B cell (primary cell): ENCODE measurements around the gene TNKS1BP1. TPM values are rescaled to one million over a fixed set of nuclear protein-coding genes. Genes with fewer than 3 reads are reported as not detected.

Experiments used
- ATAC-seq: fragments of 200-7000 bp; cut with Tn5 transposase; one replicate; pipeline ENCODE4 v1.10.0; 2021; ENCODE audit warnings: low read depth, mild to moderate bottlenecking, moderate number of reproducible peaks, moderate library complexity
- CTCF ChIA-PET: fragments of 350-600 bp; sonication (Branson Sonifier 250); formaldehyde crosslinking; loops from one replicate; lab custom pipeline; 2021; ENCODE audit warnings: antibody characterized with exemption, inconsistent platforms; lab: Charles Lee
- POLR2A ChIA-PET: fragments of 350-600 bp; sonication (Branson Sonifier 250); formaldehyde crosslinking; loops from one replicate; lab custom pipeline; 2021; ENCODE audit warnings: antibody characterized with exemption; lab: Charles Lee
- DNase-seq: peaks from one replicate; pipeline ENCODE4 v3.0.0; 2013
- H2AFZ ChIP-seq: 2 replicates; pipeline ENCODE4 v1.6.1; 2012; ENCODE audit warnings: mild to moderate bottlenecking, low read depth, low read length; ENCODE audit not compliant: insufficient read depth, poor library complexity, severe bottlenecking
- H3K27ac ChIP-seq, 2 donors: 1 replicate in 1 of 2; 2 replicates in 1 of 2; pipeline ENCODE4 v1.5.1; 2012 to 2013; ENCODE audit warnings: low read length in 2 of 2, mild to moderate bottlenecking in 2 of 2, moderate library complexity in 1 of 2
- H3K27me3 ChIP-seq, 4 experiments: fragments of 200-600 bp in 1 of 4; sonication (generic) in 1 of 4; replicated peaks in 1 of 4; 1 replicate in 2 of 4; 2 replicates in 2 of 4; pipeline versions ENCODE4 v1.6.1 to v1.7.0; 2013 to 2016; ENCODE audit warnings: low read length in 3 of 4, mild to moderate bottlenecking in 2 of 4, mixed read lengths in 1 of 4, moderate library complexity in 1 of 4; ENCODE audit not compliant: insufficient read depth in 4 of 4, control insufficient read depth in 3 of 4; ENCODE audit errors: control extremely low read depth in 1 of 4
- H3K36me3 ChIP-seq, 2 experiments: replicated peaks in 1 of 2; 1 replicate in 1 of 2; 2 replicates in 1 of 2; pipeline versions ENCODE4 v1.6.1 to v1.7.1; 2013; ENCODE audit warnings: low read length in 1 of 2; ENCODE audit not compliant: insufficient read depth in 2 of 2, control insufficient read depth in 1 of 2; ENCODE audit errors: control extremely low read depth in 1 of 2, extremely low read depth in 1 of 2
- H3K4me1 ChIP-seq, 2 donors: fragments of 200-600 bp in 1 of 2; sonication (generic) in 1 of 2; 1 replicate in 1 of 2; 2 replicates in 1 of 2; pipeline versions ENCODE4 v1.5.1 to v1.6.1; 2013 to 2017; ENCODE audit warnings: low read length in 2 of 2; ENCODE audit not compliant: control insufficient read depth in 2 of 2, insufficient read depth in 2 of 2
- H3K4me2 ChIP-seq: replicated peaks from 2 replicates; pipeline ENCODE3; 2012; ENCODE audit warnings: mild to moderate bottlenecking, low read depth, low read length; ENCODE audit not compliant: poor library complexity, severe bottlenecking
- H3K4me3 ChIP-seq, 5 experiments: fragments of 200-600 bp in 1 of 5; sonication (generic) in 1 of 5; 1 replicate in 3 of 5; 2 replicates in 2 of 5; pipeline versions ENCODE4 v1.5.1 to v1.7.0; 2011 to 2016; ENCODE audit warnings: low read length in 4 of 5, mild to moderate bottlenecking in 4 of 5, low read depth in 2 of 5, control low read depth in 1 of 5, moderate library complexity in 1 of 5; ENCODE audit not compliant: insufficient read depth in 1 of 5; ENCODE audit errors: control extremely low read depth in 1 of 5, extremely low read depth in 1 of 5
- H3K79me2 ChIP-seq: fragments of 200-600 bp; sonication (generic); one replicate; pipeline ENCODE4 v1.6.0; 2016; ENCODE audit warnings: low read length; ENCODE audit not compliant: control insufficient read depth, insufficient read depth
- H3K9ac ChIP-seq: fragments of 200-600 bp; sonication (generic); 2 replicates; pipeline ENCODE4 v1.6.1; 2017; ENCODE audit warnings: mild to moderate bottlenecking, low read length, moderate library complexity
- H3K9me3 ChIP-seq, 3 donors: one replicate each; pipeline versions ENCODE4 v1.6.1 to v1.7.1; 2013; ENCODE audit warnings: low read length in 2 of 3; ENCODE audit not compliant: control insufficient read depth in 2 of 3, insufficient read depth in 1 of 3; ENCODE audit errors: control extremely low read depth in 1 of 3
- H4K20me1 ChIP-seq: 2 replicates; pipeline ENCODE4 v1.6.0; 2012; ENCODE audit warnings: mild to moderate bottlenecking, low read length; ENCODE audit not compliant: insufficient read depth, control insufficient read depth, poor library complexity, severe bottlenecking
- H3K27ac Mint-ChIP-seq: one replicate; pipeline ENCODE4 v1.8.0; 2021; ENCODE audit warnings: mixed read lengths
- H3K27me3 Mint-ChIP-seq: one replicate; pipeline ENCODE4 v1.8.0; 2021; ENCODE audit warnings: mixed read lengths
- H3K4me1 Mint-ChIP-seq: one replicate; pipeline ENCODE4 v1.8.0; 2021; ENCODE audit warnings: mixed read lengths
- H3K4me3 Mint-ChIP-seq: one replicate; pipeline ENCODE4 v1.8.0; 2021; ENCODE audit warnings: mixed read lengths
- H3K9me3 Mint-ChIP-seq: one replicate; pipeline ENCODE4 v1.8.0; 2022; ENCODE audit warnings: mixed read lengths; ENCODE audit not compliant: insufficient read depth
- CTCF ChIP-seq: fragments of 200-600 bp; IDR thresholded peaks from one replicate; pipeline ENCODE4 v1.8.0; 2022; ENCODE audit warnings: antibody characterized with exemption, mild to moderate bottlenecking
- EZH2 ChIP-seq: IDR thresholded peaks from 2 replicates; pipeline ENCODE4 v1.6.1; 2012; ENCODE audit warnings: borderline replicate concordance, low read depth, mild to moderate bottlenecking, moderate library complexity, low read length; ENCODE audit not compliant: insufficient read depth, poor library complexity, severe bottlenecking
- WGBS: methylation state at CpG from one replicate; pipeline ENCODE4 v1.1.5; 2013; ENCODE audit warnings: missing lambda C conversion rate; ENCODE audit not compliant: insufficient coverage; 5-methylcytosine and 5-hydroxymethylcytosine counted together
- intact Hi-C: fragments of 100-400 bp; cut with micrococcal nuclease; formaldehyde crosslinking; loops from one replicate; pipeline ENCODE4 v1.10.0; 2022
- polyA plus RNA-seq: library from polyadenylated mRNA; depleted of rRNA; stranded (reverse); fragments of >200 nt; gene quantifications from 2 replicates; pipeline ENCODE4 v1.2.3, GENCODE V29; 2012
- total RNA-seq, 2 donors: library from RNA; stranded (reverse); fragments of 120-200 nt in 1 of 2; gene quantifications; 1 replicate in 1 of 2; 2 replicates in 1 of 2; pipeline versions ENCODE4 v1.2.3 to v1.2.4, GENCODE V29; 2013 to 2022

TNKS1BP1 gene
- total and polyA plus RNA-seq, 2 donors (not counting 1 experiment from before 2014, with no cell fraction given) = 2.2 to 12.2 TPM

- Histone ChIP-seq H3K79me2 (no peaks in the 10 kb centered on the region), H3K4me2 (no peak overlapping the region), H2AFZ (no peak overlapping the region), H4K20me1 (no peaks in the 10 kb centered on the region), H3K4me1 (peaks cover 13 to 20% of the 10 kb centered on the region in 2 donors), H3K9ac (no peak overlapping the region), H3K9me3 (no peaks in the 10 kb centered on the region), H3K4me3 (no peak overlapping the region), H3K36me3 (peaks cover 0 to 58% of the 10 kb centered on the region in 2 experiments), H3K27ac (no peak overlapping the region), H3K27me3 (no peaks in the 10 kb centered on the region)
- H3K4me3 Mint-ChIP-seq = no peak overlapping the region
- H3K4me1 Mint-ChIP-seq = peaks cover 31% of the 10 kb centered on the region
- WGBS = no CpG with 5 or more reads among the region's 5 CpGs
- no peaks in the 10 kb centered on the region for H3K27me3 Mint-ChIP-seq
- peak overlapping the region; percentile 1 for H3K27ac Mint-ChIP-seq
- ChIA-PET POLR2A (no interaction called here), CTCF (interaction anchor here (1.1 kb wide), 1 partner anchor 18 kb away, joined by 4 read pairs; no protein-coding TSS in a partner anchor)
- intact Hi-C loops = no loop called here
- H3K9me3 Mint-ChIP-seq = no peaks in the 10 kb centered on the region
- no peak for TF ChIP-seq CTCF
- TF ChIP-seq EZH2 = no peak
- no peak for DNase-seq
- no peak for ATAC-seq
Observed at GRCh38 chr11:57327721-57328120, 3.0 kb upstream of the TNKS1BP1 start.

- peak overlapping the region; percentile 80 for H3K9ac ChIP-seq
- TF ChIP-seq EZH2 (no peak), CTCF (no peak)
- Mint-ChIP-seq H3K4me1 (peaks cover 30% of the 10 kb centered on the region), H3K27ac (peak overlapping the region; percentile 94), H3K27me3 (no peaks in the 10 kb centered on the region), H3K4me3 (peak overlapping the region; percentile 95), H3K9me3 (no peaks in the 10 kb centered on the region)
- H3K79me2 ChIP-seq = no peaks in the 10 kb centered on the region
- peaks cover 0 to 38% of the 10 kb centered on the region in 2 experiments for H3K36me3 ChIP-seq
- WGBS = 32% methylated on average over 4 of the region's 6 CpGs
- intact Hi-C loops = loop anchor here (1.0 kb wide), 2 partner anchors 10 to 343 kb away; partner anchors contain the start of genes SSRP1 and ZDHHC5
- H3K4me3 ChIP-seq = peak overlapping the region; percentile 43 to 83 (median 75)
- ATAC-seq (no peak), DNase-seq (no peak)
- peaks cover 13 to 20% of the 10 kb centered on the region in 2 donors for H3K4me1 ChIP-seq
- peak overlapping the region; percentile 94 for H2AFZ ChIP-seq
- no peaks in the 10 kb centered on the region for H4K20me1 ChIP-seq
- peak overlapping the region; percentile 83 for H3K4me2 ChIP-seq
- no peaks in the 10 kb centered on the region for H3K27me3 ChIP-seq
- peak overlapping the region; percentile 78 to 79 for H3K27ac ChIP-seq
- ChIA-PET POLR2A (interaction anchor here (0.5 to 3.5 kb wide), 5 partner anchors 9 to 416 kb away, joined by 3 to 41 read pairs (median 4); partner anchors contain the start of gene SSRP1), CTCF (interaction anchor here (0.8 to 4.8 kb wide), 7 partner anchors 10 to 204 kb away, joined by 3 to 24 read pairs (median 3); partner anchors contain the start of gene SSRP1)
- no peaks in the 10 kb centered on the region for H3K9me3 ChIP-seq
Observed at GRCh38 chr11:57325735-57326048, 940 bp upstream of the TNKS1BP1 start.
